CD14-positive monocyte (primary cell): ENCODE measurements around the gene HERPUD2. TPM values are rescaled to one million over a fixed set of nuclear protein-coding genes. Genes with fewer than 3 reads are reported as not detected.
A peak's percentile ranks its signal among the peaks of the same experiment; 100 is the strongest.

Experiments used
- DNase-seq, 3 donors: peaks; one replicate each; pipeline ENCODE4 v3.0.0-alpha.2; 2011 to 2022
- H2AFZ ChIP-seq: 2 replicates; pipeline ENCODE4 v1.6.0; 2012; ENCODE audit warnings: mild to moderate bottlenecking, low read depth, low read length, inconsistent platforms; ENCODE audit not compliant: insufficient read depth, poor library complexity, severe bottlenecking
- H3K27ac ChIP-seq, 2 donors: 1 replicate in 1 of 2; 2 replicates in 1 of 2; pipeline ENCODE4 v1.5.1; 2012 to 2013; ENCODE audit warnings: low read length in 2 of 2, control low read depth in 1 of 2, inconsistent platforms in 1 of 2, low read depth in 1 of 2, mild to moderate bottlenecking in 1 of 2
- H3K27me3 ChIP-seq, 2 donors: one replicate each; pipeline versions ENCODE4 v1.6.0 to v1.6.1; 2011 to 2013; ENCODE audit warnings: low read length in 2 of 2; ENCODE audit not compliant: control insufficient read depth in 2 of 2, insufficient read depth in 2 of 2
- H3K36me3 ChIP-seq, 2 donors: replicated peaks in 1 of 2; 1 replicate in 1 of 2; 2 replicates in 1 of 2; pipeline versions ENCODE4 v1.5.1 to v1.6.1; 2012 to 2013; ENCODE audit warnings: low read length in 2 of 2, control low read depth in 1 of 2, inconsistent platforms in 1 of 2, mild to moderate bottlenecking in 1 of 2; ENCODE audit not compliant: insufficient read depth in 2 of 2, control insufficient read depth in 1 of 2
- H3K4me1 ChIP-seq, 2 donors: 1 replicate in 1 of 2; 2 replicates in 1 of 2; pipeline versions ENCODE4 v1.5.1 to v1.6.1; 2012 to 2013; ENCODE audit warnings: low read length in 2 of 2, control low read depth in 1 of 2, inconsistent platforms in 1 of 2, mild to moderate bottlenecking in 1 of 2, moderate library complexity in 1 of 2; ENCODE audit not compliant: insufficient read depth in 2 of 2, control insufficient read depth in 1 of 2
- H3K4me2 ChIP-seq: replicated peaks from 2 replicates; pipeline ENCODE3; 2012; ENCODE audit warnings: low read length, moderate library complexity, mild to moderate bottlenecking; ENCODE audit not compliant: poor library complexity, severe bottlenecking; ENCODE audit errors: extremely low read depth
- H3K4me3 ChIP-seq, 3 experiments: fragments of 200-600 bp in 1 of 3; sonication (generic) in 1 of 3; replicated peaks in 1 of 3; 1 replicate in 2 of 3; 2 replicates in 1 of 3; pipeline ENCODE4 v1.5.1; 2011 to 2013; ENCODE audit warnings: low read length in 3 of 3, mild to moderate bottlenecking in 3 of 3, control low read depth in 2 of 3, low read depth in 2 of 3, inconsistent platforms in 1 of 3, moderate library complexity in 1 of 3
- H3K79me2 ChIP-seq: 2 replicates; pipeline ENCODE4 v1.6.0; 2012; ENCODE audit warnings: mild to moderate bottlenecking, control low read depth, inconsistent platforms, low read length, moderate library complexity; ENCODE audit not compliant: insufficient read depth
- H3K9ac ChIP-seq: 2 replicates; pipeline ENCODE4 v1.6.0; 2017; ENCODE audit warnings: low read length, mild to moderate bottlenecking; ENCODE audit not compliant: insufficient read depth, poor library complexity, severe bottlenecking
- H3K9me3 ChIP-seq, 2 donors: replicated peaks in 1 of 2; 1 replicate in 1 of 2; 2 replicates in 1 of 2; pipeline versions ENCODE4 v1.5.1 to v1.6.1; 2012 to 2013; ENCODE audit warnings: low read length in 2 of 2, control low read depth in 1 of 2; ENCODE audit not compliant: control insufficient read depth in 1 of 2, insufficient read depth in 1 of 2
- H4K20me1 ChIP-seq: 2 replicates; pipeline ENCODE4 v1.6.0; 2012; ENCODE audit warnings: mild to moderate bottlenecking, low read length, control low read depth, moderate library complexity; ENCODE audit not compliant: insufficient read depth
- H3K27ac Mint-ChIP-seq, 7 donors: one replicate each; pipeline ENCODE4 v1.8.0; 2020; ENCODE audit warnings: mild to moderate bottlenecking in 7 of 7, mixed read lengths in 7 of 7, moderate library complexity in 6 of 7, inconsistent platforms in 2 of 7
- H3K27me3 Mint-ChIP-seq, 3 donors: one replicate each; pipeline ENCODE4 v1.8.0; 2021 to 2022; ENCODE audit warnings: low read depth in 3 of 3, mild to moderate bottlenecking in 3 of 3, mixed read lengths in 3 of 3, moderate library complexity in 3 of 3, inconsistent platforms in 1 of 3
- H3K36me3 Mint-ChIP-seq, 2 donors: one replicate each; pipeline ENCODE4 v1.8.0; 2020; ENCODE audit warnings: mixed read lengths in 2 of 2, inconsistent platforms in 1 of 2, mild to moderate bottlenecking in 1 of 2
- H3K4me1 Mint-ChIP-seq: one replicate; pipeline ENCODE4 v1.8.0; 2020; ENCODE audit warnings: mild to moderate bottlenecking, mixed read lengths
- H3K4me3 Mint-ChIP-seq, 2 donors: one replicate each; pipeline ENCODE4 v1.8.0; 2020; ENCODE audit warnings: mild to moderate bottlenecking in 2 of 2, mixed read lengths in 2 of 2, moderate library complexity in 1 of 2
- H3K9me3 Mint-ChIP-seq, 7 donors: one replicate each; pipeline ENCODE4 v1.8.0; 2020 to 2022; ENCODE audit warnings: mixed read lengths in 7 of 7, mild to moderate bottlenecking in 6 of 7, moderate library complexity in 6 of 7, inconsistent platforms in 2 of 7
- CTCF ChIP-seq: fragments of 200-600 bp; IDR thresholded peaks from one replicate; pipeline ENCODE4 v1.8.0; 2022; ENCODE audit warnings: antibody characterized with exemption, mild to moderate bottlenecking
- WGBS: methylation state at CpG from one replicate; pipeline ENCODE4 v1.1.5; 2013; ENCODE audit warnings: missing lambda C conversion rate; ENCODE audit not compliant: insufficient coverage; 5-methylcytosine and 5-hydroxymethylcytosine counted together
- intact Hi-C, 2 donors: fragments of 100-400 bp; cut with micrococcal nuclease; formaldehyde crosslinking; loops; one replicate each; pipeline versions ENCODE4 v1.15.0 to v1.15.1; 2023
- polyA plus RNA-seq, 3 donors: library from polyadenylated mRNA; depleted of rRNA in 1 of 3; unstranded in 2 of 3; stranded (reverse) in 1 of 3; fragments of 300-500 nt in 2 of 3; fragments of >200 nt in 1 of 3; fragmentation: Illumina TruSeq in 2 of 3; gene quantifications; 1 replicate in 2 of 3; 2 replicates in 1 of 3; pipeline ENCODE4 v1.2.3, GENCODE V29; 2012 to 2021

HERPUD2 gene
- polyA plus RNA-seq, 3 donors, result 36.1 to 40.9 (median 36.4) TPM

DNA sequence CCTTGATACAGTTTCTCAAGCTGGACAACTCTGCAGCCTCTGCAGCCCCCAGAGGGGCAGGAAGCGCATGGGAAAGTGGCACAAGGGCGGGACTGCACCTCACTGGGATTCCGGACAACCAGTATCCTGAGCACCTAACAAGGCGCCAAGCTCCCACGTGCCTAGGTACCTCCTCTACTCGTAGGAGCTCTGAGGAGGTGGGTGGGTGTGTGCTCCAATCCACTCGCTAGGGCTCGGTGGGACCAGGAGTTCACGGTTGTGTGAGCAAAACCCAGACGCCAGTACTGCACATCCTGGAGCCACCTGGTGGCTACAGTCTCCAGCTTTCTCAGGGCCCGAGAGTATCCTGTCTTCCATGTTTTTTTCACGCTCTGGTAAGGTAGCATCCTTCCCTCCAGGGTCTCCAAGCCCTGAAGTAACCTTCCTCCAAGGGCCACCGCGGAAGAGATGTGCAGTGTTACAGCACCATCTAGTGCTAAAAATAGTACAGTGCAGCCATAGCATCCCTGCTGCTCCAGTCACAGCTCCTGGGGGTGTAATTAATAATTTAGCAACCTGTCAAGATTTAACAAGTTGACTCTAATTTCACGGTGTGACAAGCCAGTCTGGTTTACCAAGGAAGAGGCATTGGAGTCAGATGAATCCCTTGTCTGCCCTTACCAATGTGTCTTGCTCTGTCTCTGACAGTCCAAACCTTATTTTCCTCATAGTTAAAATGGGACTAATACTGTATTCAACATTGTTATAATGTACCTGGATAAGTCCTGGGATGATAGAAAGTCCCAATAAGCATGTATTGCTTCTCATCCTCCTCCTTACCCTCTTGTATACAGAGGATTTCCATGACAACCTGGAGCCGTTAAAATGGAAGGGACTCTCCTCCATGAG is 70.4 kb downstream of the HERPUD2 start:
- Histone ChIP-seq H2AFZ (no peak overlapping the region), H3K27ac (no peak overlapping the region), H3K4me2 (no peak overlapping the region), H3K4me1 (no peaks in the 10 kb centered on the region), H4K20me1 (no peaks in the 10 kb centered on the region), H3K36me3 (peaks cover 12 to 24% of the 10 kb centered on the region in 2 donors), H3K9me3 (no peaks in the 10 kb centered on the region), H3K9ac (no peak overlapping the region), H3K4me3 (no peak overlapping the region), H3K27me3 (no peaks in the 10 kb centered on the region), H3K79me2 (no peaks in the 10 kb centered on the region)
- Mint-ChIP-seq H3K27ac (peak overlapping the region in 3 of 7 donors; percentile 13 to 27 (median 15)), H3K4me1 (no peaks in the 10 kb centered on the region), H3K4me3 (no peak overlapping the region), H3K27me3 (no peaks in the 10 kb centered on the region), H3K36me3 (peaks cover 17 to 18% of the 10 kb centered on the region in 2 donors), H3K9me3 (no peaks in the 10 kb centered on the region)
- WGBS, result 56% methylated on average over 11 of the region's 16 CpGs
- TF ChIP-seq CTCF, result peak; percentile 89
- intact Hi-C loops, result loop anchor here (2.0 to 10.0 kb wide), 3 partner anchors 197 to 800 kb away; no protein-coding TSS in a partner anchor
- peak; percentile 18 to 42 (median 28) for DNase-seq

GRCh38 chr7:35623381-35623780 is 71.6 kb downstream of the HERPUD2 start:
- intact Hi-C loops, result loop anchor here (5.0 to 10.0 kb wide), 2 partner anchors 196 to 799 kb away; no protein-coding TSS in a partner anchor
- H3K9me3 ChIP-seq, result no peaks in the 10 kb centered on the region

More at GRCh38 chr7:35623381-35623780, 71.6 kb downstream of the HERPUD2 start:
- Mint-ChIP-seq H3K27me3 (peaks cover 0 to 2% (median 2%) of the 10 kb centered on the region in 3 donors), H3K4me3 (no peak overlapping the region), H3K9me3 (no peaks in the 10 kb centered on the region), H3K4me1 (no peaks in the 10 kb centered on the region), H3K36me3 (peaks cover 6 to 10% of the 10 kb centered on the region in 2 donors), H3K27ac (no peak overlapping the region)
- WGBS, result no CpG with 5 or more reads among the region's 2 CpGs
- Histone ChIP-seq H4K20me1 (no peaks in the 10 kb centered on the region), H3K4me2 (no peak overlapping the region), H3K4me1 (no peaks in the 10 kb centered on the region), H3K27me3 (no peaks in the 10 kb centered on the region), H3K79me2 (no peaks in the 10 kb centered on the region), H2AFZ (no peak overlapping the region), H3K36me3 (peaks cover 6 to 12% of the 10 kb centered on the region in 2 donors), H3K9ac (no peak overlapping the region), H3K4me3 (no peak overlapping the region), H3K27ac (no peak overlapping the region)
- TF ChIP-seq CTCF, result no peak
- DNase-seq, result no peak
